HK-2 (cell line): ENCODE measurements around the gene ZNF594.
"Not testable (repeated sequence)": the region's sequence is repeated elsewhere in the genome, so short reads cannot be mapped to it uniquely, and the experiment has no call there.

ENCODE experiments used
- DNase-seq: peaks from one replicate; pipeline ENCODE4 v3.0.0-alpha.2; 2018; ENCODE audit not compliant: unreplicated experiment

The ZNF594 gene

GRCh38 chr17:5191541-5192417, at the start of gene ZNF594:
ZNF594 (minus strand) TSS chr17:5191868; CDS start chr17:5184256, 7,612 bp downstream.
- peak; percentile 97 for DNase-seq

- DNase-seq, result not testable (repeated sequence)
These were observed 48.1 kb upstream of the ZNF594 start for GRCh38 chr17:5239769-5240168.

DNA sequence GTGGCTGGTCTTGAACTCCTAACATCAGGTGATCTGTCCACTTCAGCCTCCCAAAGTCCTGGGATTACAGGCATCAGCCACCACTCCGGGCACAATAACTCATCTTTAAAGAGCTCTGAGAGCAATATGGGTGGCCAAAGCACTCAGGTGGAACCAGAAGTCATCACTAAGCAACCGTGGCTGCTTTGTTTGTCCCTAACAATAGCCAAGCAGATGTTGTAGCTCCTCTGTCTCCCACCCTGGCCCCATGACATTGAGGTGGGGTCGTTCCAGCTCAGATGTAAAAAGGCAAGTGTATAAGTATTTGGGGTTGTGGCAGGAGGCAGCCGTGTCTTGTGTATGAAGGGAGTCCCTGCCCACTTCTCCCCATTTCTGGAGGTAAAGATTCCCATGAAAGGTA, 46.7 kb upstream of the ZNF594 start:
- no peak for DNase-seq

- DNase-seq, result peak; percentile 43
These were observed 45.9 kb upstream of the ZNF594 start for GRCh38 chr17:5237541-5238016.

- DNase-seq, result no peak
These were observed 45.4 kb upstream of the ZNF594 start for GRCh38 chr17:5236938-5237540.

- no peak for DNase-seq
These were observed 43.2 kb upstream of the ZNF594 start, which contains the start of gene SCIMP for GRCh38 chr17:5234645-5235576. SCIMP (minus strand) TSS chr17:5234860; CDS start chr17:5234755, 105 bp downstream.

DNA sequence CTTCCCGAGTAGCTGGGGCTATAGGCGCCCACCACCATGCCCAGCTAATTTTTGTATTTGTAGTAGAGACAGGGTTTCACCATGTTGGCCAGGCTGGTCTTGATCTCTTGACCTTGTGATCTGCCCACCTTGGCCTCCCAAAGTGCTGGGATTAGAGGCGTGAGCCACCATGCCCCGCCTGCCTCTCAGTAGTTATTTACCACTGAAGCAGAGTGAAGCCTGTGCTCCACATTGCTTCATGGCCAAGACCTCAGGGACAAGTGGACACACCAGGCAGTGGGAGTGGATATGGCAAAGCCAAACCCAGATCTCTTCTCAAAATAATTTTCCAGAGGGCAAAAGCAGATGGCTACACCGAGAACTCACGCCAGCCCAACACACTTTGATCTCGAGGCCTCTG, 41.8 kb upstream of the ZNF594 start:
- not testable (repeated sequence) for DNase-seq

- no peak for DNase-seq
These were observed 35.5 kb upstream of the ZNF594 start for GRCh38 chr17:5226940-5227878.

GRCh38 chr17:5225668-5226457, 34.2 kb upstream of the ZNF594 start:
- no peak for DNase-seq

- not testable (repeated sequence) for DNase-seq
These were observed 30.2 kb upstream of the ZNF594 start for GRCh38 chr17:5221912-5222311.

DNA sequence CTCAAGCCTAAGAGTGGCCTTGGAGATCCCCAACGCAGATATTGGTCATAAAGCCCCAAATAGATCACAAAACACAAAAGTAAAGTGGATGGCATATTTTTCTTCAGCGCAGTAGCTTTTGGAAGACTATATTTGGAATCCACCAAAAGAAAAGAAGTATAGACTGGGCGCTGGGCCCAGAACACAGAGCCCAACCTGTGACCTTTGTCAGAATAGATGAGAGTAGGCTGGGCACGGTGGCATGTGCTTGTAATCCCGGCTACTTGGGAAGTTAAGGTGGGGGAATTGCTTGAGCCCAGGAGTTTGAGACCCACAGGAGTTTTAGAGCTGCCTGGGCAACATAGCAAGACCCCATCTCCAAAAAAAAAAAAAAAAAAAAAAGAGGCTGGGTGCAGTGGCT, 28.4 kb upstream of the ZNF594 start:
- no peak for DNase-seq

DNA sequence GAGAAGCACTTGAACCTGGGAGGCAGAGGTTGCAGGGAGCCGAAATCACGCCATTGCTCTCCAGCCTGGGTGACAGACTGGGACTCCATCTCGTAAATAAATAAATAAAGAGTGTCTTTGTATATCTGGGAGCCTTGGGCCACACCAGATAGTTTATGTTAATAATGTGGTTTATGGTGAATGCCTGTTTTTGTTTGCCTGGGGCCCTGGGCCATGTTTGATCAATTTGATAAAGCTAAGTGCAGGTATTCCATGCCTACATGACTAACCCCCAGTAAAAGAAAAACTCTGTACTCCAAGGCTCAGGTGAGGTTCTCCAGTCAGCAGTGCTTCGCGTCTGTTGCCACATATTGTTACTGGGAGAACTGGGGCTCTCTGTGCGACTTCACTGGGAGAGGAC, 27.9 kb upstream of the ZNF594 start:
- no peak for DNase-seq

DNA sequence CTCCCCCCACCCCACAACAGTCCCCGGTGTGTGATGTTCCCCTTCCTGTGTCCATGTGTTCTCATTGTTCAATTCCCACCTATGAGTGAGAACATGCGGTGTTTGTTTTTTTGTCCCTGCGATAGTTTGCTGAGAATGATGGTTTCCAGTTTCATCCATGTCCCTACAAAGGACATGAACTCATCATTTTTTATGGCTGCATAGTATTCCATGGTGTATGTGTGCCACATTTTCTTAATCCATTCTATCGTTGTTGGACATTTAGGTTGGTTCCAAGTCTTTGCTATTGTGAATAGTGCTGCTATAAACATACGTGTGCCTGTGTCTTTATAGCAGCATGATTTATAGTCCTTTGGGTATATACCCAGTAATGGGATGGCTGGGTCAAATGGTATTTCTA, 25.9 kb upstream of the ZNF594 start:
- DNase-seq, result not testable (repeated sequence)

GRCh38 chr17:5211458-5211857, 19.8 kb upstream of the ZNF594 start:
- DNase-seq, result no peak

DNA sequence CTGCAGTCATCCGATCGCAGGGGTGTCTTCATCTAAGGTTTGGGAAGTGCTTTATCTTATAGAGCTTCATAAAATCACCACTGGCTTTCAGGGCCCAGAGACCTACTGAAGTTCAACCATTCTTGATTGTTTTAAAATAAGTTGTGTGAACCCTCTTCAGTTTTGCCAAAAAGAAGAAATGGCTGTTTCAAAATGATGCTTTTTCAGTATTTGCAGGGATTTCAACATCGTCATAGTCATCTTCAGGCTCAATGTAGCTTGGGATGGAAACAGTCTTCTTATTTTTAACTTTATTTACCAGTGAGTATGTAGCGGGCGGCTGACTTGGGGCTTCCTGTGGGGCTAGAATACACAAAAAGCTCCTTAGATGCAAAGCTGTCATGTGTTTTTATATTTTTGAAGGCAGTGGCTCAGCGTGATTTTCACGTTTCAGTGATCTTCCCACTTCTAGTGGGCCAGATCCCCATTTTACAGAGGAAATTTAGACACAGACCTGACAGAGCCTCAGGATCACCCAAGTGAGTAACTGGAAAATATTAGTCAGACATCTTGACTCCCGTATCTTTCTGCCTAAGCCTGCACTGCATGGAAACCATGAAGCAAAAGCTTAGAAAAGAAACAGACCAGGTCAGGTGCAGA, 19.1 kb upstream of the ZNF594 start:
- no peak for DNase-seq

GRCh38 chr17:5210091-5210490, 18.4 kb upstream of the ZNF594 start:
- DNase-seq, result no peak

- no peak for DNase-seq
These were observed 17.7 kb upstream of the ZNF594 start for GRCh38 chr17:5209396-5209795.

DNA sequence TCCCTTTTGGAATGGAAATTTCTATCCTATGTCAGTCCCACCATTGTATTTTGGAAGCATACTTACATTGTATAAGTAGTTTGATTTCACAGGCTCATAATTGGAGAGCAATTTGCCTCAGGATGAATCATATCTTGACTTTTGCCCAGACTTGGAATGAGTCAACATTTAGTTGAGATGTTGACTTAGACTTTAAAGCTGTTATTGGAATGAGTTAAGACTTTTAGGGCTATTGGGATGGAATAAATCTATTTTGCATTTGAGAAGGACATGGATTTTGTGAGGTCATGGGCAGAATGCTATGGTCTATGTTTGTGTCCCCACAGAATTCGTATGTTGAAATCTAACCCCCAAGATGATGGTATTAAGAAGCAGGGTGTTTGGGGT, 12.2 kb upstream of the ZNF594 start:
- no peak for DNase-seq

- DNase-seq, result no peak
These were observed 11.7 kb upstream of the ZNF594 start for GRCh38 chr17:5203178-5203907.
